Activated CD4-positive, alpha-beta T cell treated with anti-CD3 and anti-CD28 coated beads, Interleukin-2, Interleukin-6, amounts not matched to agents 100 ng/mL and 50 ng/mL, durations not matched to agents 16 hours and 8 hours (primary cell): ENCODE measurements around the gene AKR1C1.
"Not testable (repeated sequence)": the region's sequence is repeated elsewhere in the genome, so short reads cannot be mapped to it uniquely, and the experiment has no call there.

Experiments
- DNase-seq: peaks from one replicate; pipeline ENCODE4 v3.0.0-alpha.2; 2020

The AKR1C1 gene

DNA sequence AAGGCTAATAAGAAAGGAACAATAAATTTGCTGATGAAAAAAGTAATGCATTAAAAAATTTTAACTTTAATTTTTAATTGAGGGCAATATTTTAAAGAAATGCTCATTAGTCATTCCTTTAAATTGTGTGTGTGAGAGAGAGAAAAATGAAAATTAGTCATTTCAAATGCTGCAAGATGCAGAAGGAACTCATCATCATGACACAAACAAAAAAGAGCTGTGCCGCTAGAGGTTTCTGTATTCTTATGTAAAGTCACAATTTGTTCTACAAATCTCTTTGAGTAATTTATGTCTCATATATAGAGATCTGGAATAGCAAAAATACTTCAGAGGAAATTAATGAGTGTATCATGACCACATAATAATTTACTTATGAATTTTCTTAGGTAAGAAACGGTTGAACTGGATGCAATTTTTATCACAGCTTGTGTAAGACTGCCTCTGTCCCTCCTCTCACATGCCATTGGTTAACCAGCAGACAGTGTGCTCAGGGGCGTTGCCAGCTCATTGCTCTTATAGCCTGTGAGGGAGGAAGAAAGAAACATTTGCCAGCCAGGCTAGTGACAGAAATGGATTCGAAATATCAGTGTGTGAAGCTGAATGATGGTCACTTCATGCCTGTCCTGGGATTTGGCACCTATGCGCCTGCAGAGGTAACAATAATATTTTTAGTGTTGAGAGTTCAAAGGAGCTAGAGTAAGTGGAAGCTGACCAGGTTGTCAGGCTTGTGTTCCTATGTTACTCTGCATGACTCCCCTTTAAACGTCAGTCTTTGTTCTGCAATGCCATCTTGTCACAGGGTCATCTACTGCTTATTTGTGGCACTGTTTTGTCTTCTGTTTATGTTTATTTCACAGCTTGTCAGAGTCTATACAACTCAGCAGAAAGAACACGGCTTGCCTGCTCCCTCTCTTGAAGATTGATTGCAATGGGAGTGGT lies at the start of gene AKR1C1:
Gene AKR1C1, plus strand, starts transcription at position 540 of the 939 bp plus-strand sequence. Its CDS starts 30 bp downstream, at position 570.
- DNase-seq = not testable (repeated sequence)

DNA sequence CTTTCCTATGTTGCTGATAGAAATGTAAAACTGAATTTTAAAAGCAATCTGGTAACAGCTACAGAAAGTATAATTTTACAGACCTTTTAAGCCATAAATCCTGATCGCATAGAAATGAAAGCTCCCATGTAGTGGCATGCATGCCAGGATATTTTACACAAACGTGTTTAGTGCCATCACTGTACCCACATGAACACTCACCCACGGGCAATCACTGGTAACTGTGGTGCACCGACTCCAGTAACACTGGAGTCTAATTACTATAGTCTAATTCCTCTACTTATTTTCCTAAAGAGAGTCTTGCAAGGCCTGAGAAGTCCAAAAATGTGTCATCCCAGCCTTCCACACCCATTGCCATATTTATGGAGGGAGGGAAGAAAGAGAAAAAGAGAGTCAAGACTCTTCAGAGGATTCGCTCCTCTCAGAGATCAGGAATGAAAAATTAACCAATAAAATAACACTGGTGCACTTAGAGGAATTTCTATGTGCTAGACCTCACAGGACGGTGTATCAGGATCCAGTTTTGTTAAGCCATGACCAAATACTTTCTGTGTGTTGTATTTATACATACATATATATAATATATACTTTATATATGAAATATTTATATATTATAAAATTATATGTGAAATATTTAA lies 48.9 kb upstream of the AKR1C1 start:
- DNase-seq = no peak

DNA sequence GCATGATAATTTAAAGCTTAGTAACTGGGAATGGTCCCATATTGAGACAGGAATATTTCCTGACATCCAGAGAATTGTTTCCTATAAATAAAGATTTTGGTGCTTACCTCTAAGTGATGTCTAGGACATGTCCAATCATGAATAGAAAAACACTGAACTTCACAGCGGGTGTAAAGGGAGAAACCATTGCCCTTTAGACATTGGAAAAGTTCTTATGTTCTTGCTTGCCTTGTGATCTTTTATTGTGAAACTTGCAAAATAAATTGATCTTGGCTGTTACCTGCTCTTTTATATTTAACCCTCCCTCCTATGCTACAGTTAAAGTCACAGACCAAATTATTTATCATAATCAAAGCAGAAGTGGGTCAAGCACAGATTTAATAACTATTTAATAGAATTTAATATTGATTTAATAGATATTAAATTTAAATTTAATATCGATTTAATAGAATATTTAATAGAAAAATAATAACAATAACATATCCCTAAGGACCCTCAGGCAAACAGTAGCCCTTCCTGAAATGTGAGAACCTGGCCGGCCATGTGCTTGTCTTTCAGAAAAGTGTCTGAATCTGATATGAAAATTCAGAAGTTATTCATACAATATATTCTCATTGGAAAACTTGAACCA lies 47.0 kb upstream of the AKR1C1 start:
- no peak for DNase-seq

DNA sequence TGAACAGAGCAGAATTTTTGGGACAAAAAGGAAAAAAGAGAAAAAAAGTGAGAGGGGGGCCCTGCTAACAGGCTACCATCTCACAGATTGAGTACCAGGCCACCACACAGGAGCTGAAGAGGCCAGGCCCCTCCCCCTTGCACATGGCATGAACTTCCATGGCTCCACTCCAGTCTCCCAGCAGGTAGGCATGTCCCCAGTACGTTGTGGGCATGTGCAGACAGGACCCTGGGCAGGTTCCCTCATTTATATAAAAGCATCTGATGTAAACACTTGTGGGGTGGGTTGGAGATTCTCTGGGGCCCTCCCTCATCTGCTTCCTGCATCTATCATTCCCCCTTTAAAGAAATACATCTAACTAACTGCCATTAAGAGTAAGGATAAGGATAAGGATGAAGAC lies 45.0 kb upstream of the AKR1C1 start:
- no peak for DNase-seq

DNA sequence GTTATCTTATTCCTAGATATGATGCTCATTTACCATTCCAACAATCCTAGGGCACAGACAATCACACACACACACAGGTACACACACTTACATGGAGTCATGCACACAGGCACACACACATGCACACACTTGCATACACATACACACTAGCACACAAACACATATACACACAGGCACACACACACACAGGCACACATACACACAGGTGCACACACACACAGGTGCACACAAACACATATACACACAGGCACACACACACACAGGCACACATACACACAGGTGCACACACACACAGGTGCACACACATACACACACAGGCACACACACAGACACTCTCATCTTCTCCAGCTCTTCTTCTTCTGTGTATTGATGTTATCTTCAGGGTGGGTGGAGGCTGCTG lies 38.7 kb upstream of the AKR1C1 start:
- not testable (repeated sequence) for DNase-seq

DNA sequence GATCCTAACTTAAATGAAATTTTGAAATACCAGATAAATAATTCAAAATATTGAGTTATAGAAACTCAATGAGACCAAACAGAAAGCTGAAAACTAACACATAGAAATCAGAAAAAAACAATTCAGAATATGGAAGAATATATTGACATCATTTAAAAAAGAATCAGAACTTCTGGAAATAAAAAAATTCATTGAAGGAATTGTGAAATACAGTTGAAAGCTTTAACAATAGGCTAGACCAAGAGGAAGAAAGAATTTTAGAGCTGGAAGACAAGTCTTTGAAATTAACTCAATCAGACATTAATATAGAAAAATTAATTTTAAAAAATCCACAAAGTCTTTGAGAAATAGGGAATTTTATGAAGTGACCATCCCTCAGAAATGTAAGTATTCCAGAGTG lies 36.8 kb upstream of the AKR1C1 start:
- no peak for DNase-seq

DNA sequence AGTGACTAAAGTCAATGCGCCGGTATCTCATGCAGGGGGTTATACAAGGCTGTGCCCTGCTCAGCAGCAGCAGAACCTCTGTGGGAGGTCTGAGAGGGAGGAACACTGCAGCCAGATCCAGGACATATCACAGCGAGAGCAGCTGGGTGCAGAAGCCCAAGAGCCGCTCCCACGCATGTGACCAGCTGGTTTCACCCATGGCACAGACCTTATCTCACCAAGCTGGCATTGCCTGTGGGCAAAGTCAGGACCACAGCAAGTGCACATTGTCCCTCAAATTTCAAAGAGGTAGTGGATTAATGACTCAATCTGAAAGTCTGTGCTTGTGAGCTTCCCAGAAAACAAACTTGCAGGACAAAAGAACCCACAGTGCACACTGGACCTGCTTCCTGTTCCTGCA lies 31.6 kb upstream of the AKR1C1 start:
- no peak for DNase-seq

DNA sequence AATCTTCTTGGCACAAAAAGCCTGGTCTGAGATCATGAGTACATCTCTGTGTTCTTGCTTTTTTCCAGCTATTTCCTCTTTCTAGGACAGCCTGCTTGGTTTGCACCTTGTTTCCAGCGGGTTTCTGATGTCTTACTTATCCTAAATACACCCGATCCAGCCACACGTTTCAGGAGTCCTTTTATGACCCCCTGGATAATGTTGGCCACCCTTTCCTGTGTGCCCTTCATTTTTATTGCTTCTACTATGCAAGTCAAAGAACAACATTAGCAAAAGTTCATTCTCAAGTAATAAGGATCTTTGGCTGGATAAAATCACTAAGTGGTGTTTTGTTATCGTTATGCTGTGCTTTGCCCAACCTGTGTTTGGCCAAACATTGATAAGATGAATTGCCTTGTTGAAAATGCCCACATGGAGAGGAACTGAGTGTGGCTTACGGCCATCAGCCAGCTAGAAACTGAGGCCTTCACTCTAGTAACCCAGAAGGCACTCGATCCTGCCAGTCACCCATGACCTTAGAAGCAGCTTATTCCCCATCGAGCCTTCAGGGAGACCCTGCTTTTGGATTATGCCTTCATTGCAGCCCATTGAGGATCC lies 28.7 kb upstream of the AKR1C1 start:
- no peak for DNase-seq

DNA sequence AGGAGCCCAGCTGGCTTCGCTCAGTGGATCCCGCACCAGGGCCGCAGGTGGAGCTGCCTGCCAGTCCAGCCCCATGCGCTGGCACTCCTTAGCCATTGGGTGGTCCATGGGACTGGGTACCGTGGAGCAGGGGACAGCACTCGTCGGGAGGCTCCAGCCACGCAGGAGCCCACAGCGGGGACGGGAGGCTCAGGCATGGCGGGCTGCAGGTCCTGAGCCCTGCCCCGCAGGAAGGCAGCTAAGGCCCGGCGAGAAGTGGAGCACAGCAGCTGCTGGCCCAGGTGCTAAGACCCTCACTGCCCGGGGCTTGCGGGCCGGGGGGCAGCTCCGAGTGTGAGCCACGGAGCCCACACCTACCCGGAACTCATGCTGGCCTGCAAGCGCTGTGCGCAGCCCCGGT lies 25.9 kb upstream of the AKR1C1 start:
- DNase-seq = no peak

DNA sequence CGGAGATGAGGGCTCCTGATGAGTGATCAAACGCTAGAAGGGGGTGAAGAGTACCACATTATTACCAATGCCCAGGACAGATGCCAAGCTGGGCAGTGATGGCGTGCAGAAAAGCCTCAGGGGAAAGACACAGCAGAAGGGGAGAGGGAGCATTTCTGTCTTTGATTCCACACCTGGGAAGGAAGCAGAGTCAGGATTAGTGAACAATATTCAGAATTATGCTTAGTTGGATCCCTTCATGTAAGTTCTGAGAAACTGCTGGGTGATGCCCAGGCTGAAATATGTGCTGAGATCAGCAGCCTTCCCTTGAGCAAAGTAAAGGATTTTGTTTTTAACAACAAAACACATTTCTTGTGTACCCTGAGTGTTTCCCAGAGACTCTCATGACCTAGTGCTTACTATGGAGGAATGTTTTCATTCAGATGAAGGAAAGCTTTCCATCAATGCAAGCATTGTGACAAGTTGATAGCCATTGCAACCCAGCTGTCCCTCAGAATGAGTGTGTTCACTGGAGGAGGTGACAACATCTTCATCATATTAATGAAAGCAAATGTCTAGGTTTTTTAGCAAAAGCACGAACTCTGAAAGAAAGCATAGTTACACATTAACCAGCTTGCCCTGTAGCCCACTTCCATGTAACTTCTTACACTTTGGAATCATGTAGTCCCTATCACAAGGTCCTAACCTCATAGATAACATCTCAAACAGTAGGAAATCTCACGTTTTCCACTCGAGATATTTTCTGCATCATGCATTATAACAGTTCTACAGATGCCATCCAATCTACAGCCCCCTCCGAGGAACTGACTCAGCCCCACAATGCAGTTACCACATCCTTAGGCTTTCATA lies 23.8 kb upstream of the AKR1C1 start:
- DNase-seq = no peak

DNA sequence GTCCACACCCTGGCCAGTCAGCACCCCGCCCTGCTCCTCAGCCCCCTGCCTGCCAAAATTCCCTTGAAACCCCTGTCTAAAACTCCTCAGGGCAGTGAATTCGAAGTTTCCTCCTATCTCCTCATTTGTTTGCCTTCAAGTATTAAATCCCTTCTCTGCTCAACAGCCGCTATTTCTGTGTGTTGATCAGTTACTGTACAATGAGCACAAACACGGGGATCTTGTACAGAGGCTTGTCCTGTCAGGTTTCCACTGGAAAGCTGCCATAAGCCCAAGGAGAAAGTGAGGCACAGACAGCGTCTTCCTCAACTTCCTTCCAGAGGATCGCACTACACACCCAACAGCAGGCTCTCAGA lies 23.2 kb upstream of the AKR1C1 start:
- not testable (repeated sequence) for DNase-seq

DNA sequence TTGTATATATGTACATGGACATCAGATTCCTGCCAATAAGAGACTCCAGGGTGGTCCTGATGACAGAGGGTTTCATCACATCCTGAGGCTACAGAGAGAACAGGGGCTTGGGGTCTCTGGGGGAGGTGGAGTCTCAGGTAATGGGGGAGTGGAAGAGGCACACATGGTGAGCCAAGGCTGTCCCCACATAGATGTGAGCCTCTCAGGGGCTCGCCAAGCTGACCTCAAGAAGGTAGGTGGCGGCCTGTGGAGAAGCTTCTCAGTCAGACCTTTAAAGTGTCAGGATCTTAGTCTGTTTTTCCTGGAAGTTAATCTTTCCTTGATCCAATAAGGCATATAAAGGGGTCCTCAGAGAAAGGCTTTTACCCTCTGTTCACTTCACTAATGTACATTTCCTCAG lies 22.3 kb upstream of the AKR1C1 start:
- not testable (repeated sequence) for DNase-seq

DNA sequence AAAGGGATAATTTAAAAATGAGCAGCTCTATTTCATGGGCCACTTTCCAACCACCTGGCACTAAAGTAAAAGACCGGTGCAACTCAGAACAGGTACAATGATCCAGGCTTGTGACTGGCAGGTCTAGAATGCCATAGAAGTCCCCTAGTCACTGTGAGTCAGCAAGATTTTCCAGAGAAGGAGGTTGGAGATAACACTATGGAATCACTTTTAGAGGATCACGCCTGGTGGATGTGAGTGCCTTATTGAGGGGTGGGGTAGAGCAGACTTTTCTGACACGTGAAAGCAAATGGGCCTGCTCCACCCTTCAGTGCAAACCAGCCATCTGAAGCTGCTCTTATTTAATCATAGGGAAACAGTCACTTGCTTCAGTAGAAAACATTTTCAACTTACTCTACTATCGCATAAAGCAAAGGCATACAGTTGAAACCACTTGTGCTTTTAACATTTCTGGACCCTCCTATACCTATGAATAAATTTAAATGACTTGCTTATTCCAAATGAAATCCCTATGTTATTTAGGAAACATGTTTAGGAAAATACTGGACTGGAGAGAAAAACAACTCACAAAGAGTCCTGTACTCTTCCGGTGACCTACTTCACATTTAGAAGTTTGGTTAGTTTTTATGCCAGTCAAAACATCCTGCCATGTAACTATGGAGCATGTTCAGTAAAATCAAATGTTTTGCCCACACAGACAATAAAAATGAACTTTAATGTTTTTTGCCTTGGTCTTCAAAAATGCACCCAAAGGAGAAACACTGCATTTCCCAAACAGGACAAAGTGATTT lies 21.5 kb upstream of the AKR1C1 start:
- no peak for DNase-seq

DNA sequence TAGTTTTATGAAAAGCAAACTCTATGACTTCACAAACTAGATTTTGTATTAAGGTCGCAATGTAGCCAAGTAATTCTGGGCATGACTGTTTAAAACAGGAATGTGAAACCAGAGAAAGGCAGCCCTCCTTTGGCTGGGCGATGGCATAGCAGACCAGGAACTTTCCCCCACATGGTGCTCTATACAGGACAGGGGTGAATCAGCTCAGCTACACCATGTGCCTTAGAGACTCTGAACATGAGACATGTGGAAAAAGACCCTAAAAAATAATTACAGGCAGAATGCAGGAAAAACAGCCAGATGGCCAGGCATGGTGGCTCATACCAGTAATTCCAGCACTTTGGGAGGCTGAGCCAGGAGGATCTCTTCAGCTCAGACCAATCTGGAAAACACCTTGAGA lies 20.3 kb upstream of the AKR1C1 start:
- not testable (repeated sequence) for DNase-seq

DNA sequence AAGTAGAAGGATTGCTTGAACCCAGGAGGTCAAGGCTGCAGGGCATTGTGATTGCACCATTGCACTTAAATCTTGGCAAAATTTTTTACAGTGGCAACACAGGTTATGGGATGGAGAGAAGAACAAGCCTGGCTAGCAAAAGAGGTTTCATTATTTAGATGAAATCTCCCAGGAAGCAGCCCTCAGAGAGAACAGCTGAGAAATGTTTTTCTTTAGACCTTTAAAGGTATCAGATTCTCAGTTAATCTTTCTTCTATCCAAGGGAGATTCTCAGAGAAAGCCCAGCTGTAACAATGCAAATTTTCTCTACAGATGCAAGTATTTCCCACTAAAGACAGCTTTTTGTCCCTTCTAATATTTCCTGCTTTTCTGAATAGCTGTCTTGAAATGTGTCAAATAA lies 19.8 kb upstream of the AKR1C1 start:
- DNase-seq = not testable (repeated sequence)

DNA sequence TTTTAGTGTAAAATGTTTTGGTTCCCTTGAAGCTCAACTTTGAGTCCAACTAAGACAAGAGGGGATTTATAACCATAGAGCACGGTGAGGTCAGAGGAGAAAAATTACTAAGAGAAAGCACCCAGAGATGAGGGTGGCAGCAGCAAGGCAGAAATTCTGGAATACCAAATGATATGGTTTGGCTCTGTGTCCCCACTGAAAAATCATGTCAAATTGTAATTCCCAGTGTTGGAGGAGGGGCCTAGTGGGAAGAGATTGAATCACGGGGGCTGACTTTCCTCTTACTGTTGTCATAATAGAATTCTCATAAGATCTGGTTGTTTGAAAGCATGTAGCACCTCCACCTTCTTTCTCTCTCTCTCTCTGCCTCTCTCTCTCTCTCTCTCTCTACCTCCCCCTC lies 19.4 kb upstream of the AKR1C1 start:
- DNase-seq = no peak

DNA sequence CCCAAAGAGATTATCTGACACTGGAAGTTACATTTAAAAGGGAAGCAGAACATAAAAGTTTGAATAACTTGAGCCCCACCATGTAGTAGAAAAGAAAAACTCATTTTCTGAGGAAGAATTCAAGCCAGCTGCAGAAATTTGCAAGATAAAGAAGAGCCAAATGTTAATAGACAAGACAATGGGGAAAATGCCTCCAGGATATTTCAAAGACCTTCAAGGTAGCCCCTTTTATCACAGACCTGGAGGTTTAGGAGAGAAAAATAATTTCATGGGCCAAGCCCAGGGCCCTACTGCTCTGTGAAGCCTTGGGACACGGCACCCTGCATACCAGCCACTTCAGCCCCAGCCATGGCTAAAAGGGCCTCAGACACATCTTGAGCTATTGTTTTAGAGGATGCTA lies 18.4 kb upstream of the AKR1C1 start:
- no peak for DNase-seq

DNA sequence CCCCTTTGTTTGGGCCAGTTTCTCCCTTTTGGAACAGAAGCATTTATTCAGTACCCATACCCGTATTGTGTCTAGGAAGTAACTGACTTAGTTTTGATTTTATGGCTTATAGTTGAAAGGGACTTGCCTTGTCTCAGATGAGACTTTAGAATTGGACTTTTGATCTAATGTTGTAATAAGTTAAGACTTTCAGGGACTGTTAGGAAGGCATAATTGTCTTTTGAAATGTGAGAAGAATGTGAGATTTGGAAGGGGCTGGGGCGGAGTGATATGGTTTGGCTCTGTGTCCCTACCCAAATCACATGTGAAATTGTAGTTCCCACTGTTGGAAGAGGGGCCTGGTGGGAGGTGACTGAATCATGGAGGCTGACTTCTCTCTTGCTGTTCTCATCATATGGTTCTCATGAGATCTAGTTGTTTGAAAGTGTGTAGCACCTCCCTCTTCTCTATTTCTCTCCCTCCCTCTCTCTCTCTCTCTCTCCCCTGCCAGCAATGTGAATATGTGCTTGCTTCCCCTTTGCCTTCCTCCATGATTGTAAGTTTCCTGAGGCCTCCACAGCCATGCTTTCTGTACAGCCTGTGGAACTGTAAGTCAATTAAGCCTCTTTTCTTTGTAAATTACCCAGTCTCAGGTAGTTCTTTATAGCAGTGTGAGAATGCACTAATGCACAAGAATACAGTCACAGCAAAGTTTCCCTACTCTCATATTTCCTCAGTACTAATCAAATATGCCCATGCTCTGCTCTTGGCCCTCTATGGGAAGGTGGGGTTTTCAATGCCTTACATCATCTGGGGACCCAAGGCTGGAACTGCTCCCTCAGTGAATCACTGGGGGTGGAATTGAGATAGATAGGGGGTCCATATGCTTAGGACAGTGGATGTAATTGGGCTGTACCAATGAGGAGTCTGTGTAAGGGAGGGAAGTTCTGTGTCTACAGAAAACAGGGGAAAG lies 17.2 kb upstream of the AKR1C1 start:
- no peak for DNase-seq

DNA sequence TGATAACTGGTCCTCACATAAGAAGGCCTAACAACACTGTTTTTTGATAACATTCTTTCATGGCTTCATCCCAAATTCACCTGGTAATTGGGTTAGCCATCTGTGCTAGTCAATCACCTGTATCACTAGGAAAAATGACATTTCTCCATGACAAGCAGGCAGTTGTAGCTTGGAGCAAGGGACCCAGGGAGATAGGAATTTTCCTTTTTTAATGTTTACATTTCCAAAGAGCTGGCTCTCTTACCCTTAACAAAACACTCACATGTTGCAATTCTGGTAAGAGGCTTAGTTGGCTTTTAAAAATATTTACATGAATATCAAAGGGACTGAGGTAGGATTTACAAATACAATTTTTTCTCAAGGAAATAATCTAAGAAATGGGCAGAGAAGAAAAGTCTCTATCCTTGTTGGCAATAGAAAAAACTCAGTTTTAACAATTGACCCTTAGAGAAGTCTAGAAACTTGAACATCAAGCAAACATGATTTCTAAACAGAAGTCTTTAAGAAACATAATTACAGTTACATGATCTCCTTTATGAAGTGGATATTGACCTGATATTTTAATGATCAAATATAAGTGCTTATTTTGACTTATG lies 16.1 kb upstream of the AKR1C1 start:
- no peak for DNase-seq
